Body of pancreas (tissue), 4 donors: ENCODE measurements around the gene ALDH1A3. TPM values are rescaled to one million over a fixed set of nuclear protein-coding genes. Genes with fewer than 3 reads are reported as not detected.

Source experiments
- ATAC-seq: fragments of 150-250 bp; one replicate; pipeline ENCODE4 v1.9.1; 2016
- DNase-seq, 4 donors: peaks; one replicate each; pipeline ENCODE4 v3.0.0-alpha.2; 2019
- H3K27ac ChIP-seq, 4 donors: fragments of 200-600 bp; sonication (generic); 1 replicate in 3 of 4; 2 replicates in 1 of 4; pipeline versions ENCODE4 v1.5.1 to v1.6.1; 2016 to 2019; ENCODE audit warnings: mild to moderate bottlenecking in 1 of 4, mixed read lengths in 1 of 4, moderate library complexity in 1 of 4
- H3K27me3 ChIP-seq, 2 donors: fragments of 200-600 bp; sonication (generic); one replicate each; pipeline ENCODE4 v1.6.0; 2016; ENCODE audit warnings: mild to moderate bottlenecking in 1 of 2
- H3K36me3 ChIP-seq, 2 donors: fragments of 200-600 bp; sonication (generic); replicated peaks in 1 of 2; 2 replicates each; pipeline ENCODE4 v1.5.1; 2016; ENCODE audit warnings: low read depth in 2 of 2; ENCODE audit not compliant: insufficient read depth in 1 of 2
- H3K4me1 ChIP-seq: fragments of 200-600 bp; sonication (generic); one replicate; pipeline ENCODE4 v1.6.0; 2016
- H3K4me3 ChIP-seq, 2 donors: fragments of 200-600 bp; sonication (generic); 1 replicate in 1 of 2; 2 replicates in 1 of 2; pipeline ENCODE4 v1.5.1; 2016 to 2019
- H3K9me3 ChIP-seq, 3 donors: fragments of 200-600 bp; sonication (generic); 1 replicate in 2 of 3; 2 replicates in 1 of 3; pipeline ENCODE4 v1.5.1; 2016
- POLR2A ChIP-seq, 3 donors: fragments of 450-650 bp; IDR thresholded peaks; one replicate each; pipeline ENCODE4 v1.6.1; 2016; ENCODE audit warnings: antibody characterized with exemption in 3 of 3, mild to moderate bottlenecking in 2 of 3
- WGBS, 2 donors: methylation state at CpG; one replicate each; pipeline ENCODE4 v1.1.5; 2017; 5-methylcytosine and 5-hydroxymethylcytosine counted together
- intact Hi-C: fragments of 100-400 bp; cut with DNase I; formaldehyde crosslinking; loops from one replicate; pipeline ENCODE4 v1.15.1; 2023
- total RNA-seq, 2 donors: library from RNA; depleted of rRNA; stranded (reverse); fragments of >200 nt; gene quantifications; one replicate each; pipeline ENCODE4 v1.1.0, GENCODE V29; 2016
- TF ChIP-seq, protein P1 (sequence below), 7 experiments: fragments of 450-650 bp in 4 of 7; fragments of 200-600 bp in 3 of 7; sonication (generic) in 3 of 7; IDR thresholded peaks; one replicate each; pipeline ENCODE4 v1.5.1; 2016 to 2019; ENCODE audit warnings: antibody characterized with exemption in 7 of 7

The ALDH1A3 gene
- total RNA-seq, 2 donors from 2014 or later, result 19.5 to 33.9 TPM

DNA sequence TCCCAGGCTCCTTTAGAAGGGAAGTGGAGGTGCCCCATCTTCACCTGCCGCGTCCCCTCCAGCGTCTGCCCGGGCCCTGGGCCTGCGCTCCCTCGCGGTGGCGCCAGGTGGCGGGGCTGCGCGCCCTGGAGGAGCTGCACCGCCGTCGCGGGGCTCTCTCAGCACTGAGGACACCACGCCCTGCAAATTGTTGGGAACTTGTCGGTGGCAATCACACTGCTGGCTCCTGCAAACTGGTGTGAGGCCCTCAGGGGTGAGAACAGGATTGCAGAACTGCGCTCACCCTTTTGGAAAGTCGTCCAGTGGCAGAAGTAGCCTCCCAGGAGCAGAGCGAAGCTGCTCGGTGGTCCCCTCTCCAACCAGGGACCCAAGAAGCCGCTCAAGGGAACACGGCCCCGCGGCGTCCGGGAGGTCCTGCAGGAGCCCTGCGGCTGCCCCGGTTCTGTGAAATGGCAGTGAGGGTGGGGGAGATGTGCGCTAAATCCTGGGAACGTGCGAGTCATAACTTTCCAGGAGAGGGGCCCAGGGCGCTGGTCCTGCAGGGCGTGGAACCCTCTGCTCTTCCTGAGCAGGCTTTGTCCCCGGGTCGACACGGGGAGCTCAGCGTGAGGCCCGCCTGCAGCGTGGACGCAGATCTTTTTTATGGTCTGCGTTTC lies 38.5 kb downstream of the ALDH1A3 start:
- no peaks in the 10 kb centered on the region for H3K27me3 ChIP-seq
- ATAC-seq, result peak; percentile 87
- TF ChIP-seq, protein P1, sequence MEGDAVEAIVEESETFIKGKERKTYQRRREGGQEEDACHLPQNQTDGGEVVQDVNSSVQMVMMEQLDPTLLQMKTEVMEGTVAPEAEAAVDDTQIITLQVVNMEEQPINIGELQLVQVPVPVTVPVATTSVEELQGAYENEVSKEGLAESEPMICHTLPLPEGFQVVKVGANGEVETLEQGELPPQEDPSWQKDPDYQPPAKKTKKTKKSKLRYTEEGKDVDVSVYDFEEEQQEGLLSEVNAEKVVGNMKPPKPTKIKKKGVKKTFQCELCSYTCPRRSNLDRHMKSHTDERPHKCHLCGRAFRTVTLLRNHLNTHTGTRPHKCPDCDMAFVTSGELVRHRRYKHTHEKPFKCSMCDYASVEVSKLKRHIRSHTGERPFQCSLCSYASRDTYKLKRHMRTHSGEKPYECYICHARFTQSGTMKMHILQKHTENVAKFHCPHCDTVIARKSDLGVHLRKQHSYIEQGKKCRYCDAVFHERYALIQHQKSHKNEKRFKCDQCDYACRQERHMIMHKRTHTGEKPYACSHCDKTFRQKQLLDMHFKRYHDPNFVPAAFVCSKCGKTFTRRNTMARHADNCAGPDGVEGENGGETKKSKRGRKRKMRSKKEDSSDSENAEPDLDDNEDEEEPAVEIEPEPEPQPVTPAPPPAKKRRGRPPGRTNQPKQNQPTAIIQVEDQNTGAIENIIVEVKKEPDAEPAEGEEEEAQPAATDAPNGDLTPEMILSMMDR (IDR thresholded peaks at IDR 0.05), result peak; percentile 81 to 96 (median 95)
- TF ChIP-seq POLR2A (IDR thresholded peaks at IDR 0.05), result peak; percentile 43 to 57 (median 56)
- DNase-seq, result peak; percentile 83 to 88 (median 86)
- H3K27ac ChIP-seq, result peak overlapping the region; percentile 42 to 77 (median 69)
- H3K36me3 ChIP-seq, result no peaks in the 10 kb centered on the region
- intact Hi-C loops, result loop anchor here (5.0 kb wide), 1 partner anchor 89 kb away; no protein-coding TSS in a partner anchor
- 1 to 2% methylated on average over 24 to 42 of the region's 42 CpGs for WGBS, 2 donors
- H3K4me3 ChIP-seq, result peak overlapping the region; percentile 33 to 63
- H3K9me3 ChIP-seq, result no peaks in the 10 kb centered on the region
- peaks cover 20% of the 10 kb centered on the region for H3K4me1 ChIP-seq

DNA sequence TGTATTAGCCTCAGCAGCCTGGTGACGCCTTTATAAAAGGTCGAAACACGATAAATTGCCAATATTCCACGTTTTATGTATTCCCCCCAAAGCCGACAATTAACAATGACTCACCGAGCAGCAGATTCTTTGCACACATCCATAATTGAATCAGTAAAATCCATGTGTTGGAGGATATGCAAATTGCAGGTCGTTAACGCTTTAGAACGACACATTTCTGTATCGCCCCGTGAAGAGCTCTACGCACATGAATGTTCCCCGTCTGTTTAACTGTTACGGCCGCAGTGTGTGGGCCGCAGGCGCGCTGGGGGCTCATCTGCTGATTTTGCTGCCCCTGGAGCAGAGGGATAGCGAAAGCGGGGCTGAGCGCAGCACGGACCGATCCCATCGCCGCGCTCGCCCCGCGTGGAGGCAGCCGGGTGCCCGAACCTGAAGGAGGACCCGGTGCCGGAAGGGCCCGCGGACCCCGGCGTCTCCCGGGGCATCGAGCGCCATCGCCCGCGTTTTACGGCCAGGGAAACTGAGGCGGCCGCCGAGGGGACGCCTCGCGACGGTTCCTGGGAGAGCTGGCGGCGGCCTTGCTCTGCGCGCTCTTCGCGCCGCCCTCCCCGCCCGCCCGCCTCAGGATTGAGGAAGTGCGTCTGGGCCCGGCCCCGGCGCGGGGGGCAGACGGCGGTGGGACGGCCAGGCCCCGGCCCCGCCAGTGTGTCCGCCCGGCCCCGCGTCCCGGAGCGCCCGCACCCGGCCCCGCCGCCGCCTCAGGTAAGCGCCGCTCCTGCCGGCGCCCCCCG lies 39.3 kb downstream of the ALDH1A3 start, which contains the start of gene LRRK1:
LRRK1 (plus strand) TSS at position 668 of the 791 bp plus-strand sequence. CDS start 5,276 bp downstream, outside the sequence.
- Histone ChIP-seq H3K4me3 (peak within 1 kb of the TSS; percentile 33 to 63), H3K4me1 (peaks cover 20% of the 10 kb centered on the region), H3K27me3 (no peaks in the 10 kb centered on the region), H3K36me3 (no peaks in the 10 kb centered on the region), H3K9me3 (no peaks in the 10 kb centered on the region), H3K27ac (peak within 1 kb of the TSS; percentile 42 to 77 (median 69))
- 0% methylated on average over 25 to 85 of the region's 87 CpGs for WGBS, 2 donors
- DNase-seq (peak; percentile 46 to 64 (median 50)), ATAC-seq (peak; percentile 72)
- TF ChIP-seq, protein P1 (IDR thresholded peaks at IDR 0.05), result peak in 1 of 7 experiments; percentile 36
- peak; percentile 20 to 35 (median 34) for TF ChIP-seq POLR2A (IDR thresholded peaks at IDR 0.05)
- intact Hi-C loops, result loop anchor here (5.0 kb wide), 1 partner anchor 88 kb away; no protein-coding TSS in a partner anchor

DNA sequence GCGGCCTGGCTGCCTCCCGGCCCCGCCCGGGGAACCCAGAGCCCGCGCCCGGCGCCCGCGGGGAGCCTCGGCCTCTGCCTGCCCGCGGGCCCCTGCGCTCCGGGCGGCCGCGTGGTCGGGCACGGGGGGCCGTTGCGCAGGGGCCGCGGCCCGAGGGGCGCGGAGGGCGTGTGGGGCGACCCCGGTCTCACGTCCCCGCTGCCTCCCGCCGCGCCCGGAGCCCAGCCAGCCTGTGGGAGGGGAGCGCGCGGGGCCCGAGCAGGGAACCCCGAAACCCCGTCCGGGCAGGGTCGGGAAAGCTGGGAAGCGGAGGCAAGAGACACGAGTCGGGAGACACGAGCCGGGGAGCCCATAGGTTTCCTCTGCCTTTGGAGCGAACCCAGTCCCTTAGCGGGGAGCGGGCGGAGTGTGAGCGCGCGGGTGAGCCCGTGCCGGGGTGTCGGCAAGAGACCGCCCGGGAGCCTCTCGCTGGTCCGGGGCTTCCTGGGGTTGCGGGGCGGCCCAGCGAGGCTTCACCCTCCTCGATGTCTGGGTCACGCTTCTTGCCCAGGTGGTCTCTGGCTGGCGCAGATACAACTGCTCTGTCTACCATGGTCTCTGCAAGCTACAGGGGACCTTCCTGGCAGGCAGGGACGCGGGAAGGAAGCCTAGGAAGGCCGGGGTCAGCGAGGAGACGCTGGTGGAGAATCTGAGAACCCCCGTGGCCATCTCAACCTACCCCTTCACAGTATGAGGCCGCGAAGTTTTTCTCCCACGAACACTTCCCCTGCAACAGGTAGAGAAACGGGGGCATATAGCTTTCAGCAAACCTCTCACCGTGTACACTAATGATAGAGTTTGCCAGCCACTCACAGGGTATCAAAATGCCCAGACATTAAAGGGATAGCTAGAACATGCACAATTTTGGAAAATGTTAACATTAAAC lies 40.1 kb downstream of the ALDH1A3 start:
- TF ChIP-seq POLR2A (IDR thresholded peaks at IDR 0.05), result no peak
- TF ChIP-seq, protein P1 (IDR thresholded peaks at IDR 0.05), result peak in 2 of 7 experiments; percentile 7 to 35
- peak; percentile 51 for ATAC-seq
- 2 to 15% methylated on average over 11 to 57 of the region's 80 CpGs for WGBS, 2 donors
- Histone ChIP-seq H3K36me3 (no peaks in the 10 kb centered on the region), H3K9me3 (no peaks in the 10 kb centered on the region), H3K27me3 (no peaks in the 10 kb centered on the region), H3K4me1 (peaks cover 20% of the 10 kb centered on the region), H3K27ac (peak overlapping the region in 3 of 4 donors; percentile 26 to 56 (median 52)), H3K4me3 (peak overlapping the region; percentile 31 to 46)
- DNase-seq, result peak; percentile 28 to 41 (median 37)
- intact Hi-C loops, result loop anchor here (5.0 kb wide), 1 partner anchor 88 kb away; no protein-coding TSS in a partner anchor

DNA sequence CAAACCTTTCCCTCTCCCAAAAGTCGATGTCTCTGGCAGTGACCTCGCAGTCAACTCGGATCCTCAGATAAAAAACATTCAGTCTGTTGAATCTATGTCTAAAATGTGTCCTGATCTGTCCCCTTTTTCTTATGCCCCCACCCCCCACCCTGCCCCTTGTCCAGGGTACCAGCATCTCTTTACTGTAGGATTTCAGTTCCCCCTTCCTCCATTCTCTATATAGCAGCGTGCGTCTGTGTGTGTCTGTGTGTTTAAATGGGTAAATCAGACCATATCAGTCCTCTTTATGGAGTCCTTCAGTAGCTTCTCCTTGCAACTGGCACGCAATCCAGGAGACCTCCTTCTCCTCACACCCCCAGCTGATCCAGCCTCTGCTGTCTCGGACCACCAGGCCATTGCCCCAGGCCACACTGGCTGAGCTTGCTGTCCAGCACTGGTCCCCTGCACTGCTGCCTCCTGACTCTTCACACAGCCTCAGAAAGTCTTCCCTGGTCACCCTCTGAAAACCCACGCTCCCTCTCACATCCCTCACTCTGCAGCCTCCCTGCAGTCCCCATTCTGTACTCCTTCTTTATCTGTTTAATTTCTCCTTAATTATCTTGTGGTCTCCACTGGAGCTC lies 41.0 kb downstream of the ALDH1A3 start:
- no peaks in the 10 kb centered on the region for H3K9me3 ChIP-seq
- H3K4me3 ChIP-seq, result no peak overlapping the region
- peaks cover 20% of the 10 kb centered on the region for H3K4me1 ChIP-seq
- no peak for TF ChIP-seq POLR2A (IDR thresholded peaks at IDR 0.05)
- TF ChIP-seq, protein P1 (IDR thresholded peaks at IDR 0.05), result no peak
- H3K27ac ChIP-seq, result no peak overlapping the region
- intact Hi-C loops, result no loop called here
- 76 to 82% methylated on average over 8 of the region's 8 CpGs for WGBS, 2 donors
- H3K27me3 ChIP-seq, result no peaks in the 10 kb centered on the region
- ATAC-seq (no peak), DNase-seq (no peak)
- no peaks in the 10 kb centered on the region for H3K36me3 ChIP-seq
